NCI-H510A (cell line): ENCODE data around the gene ITK.
"Not testable (repeated sequence)": the region's sequence is repeated elsewhere in the genome, so short reads cannot be mapped to it uniquely, and the experiment has no call there.

ENCODE experiments used
- DNase-seq: peaks from one replicate; lab custom pipeline; 2025; lab: John Stamatoyannopoulos, UW

The ITK gene

GRCh38 chr5:157212307-157212706 is 31.7 kb downstream of the ITK start:
- no peak for DNase-seq

- DNase-seq: no peak
Measured at GRCh38 chr5:157213527-157214243, 33.0 kb downstream of the ITK start.

- DNase-seq: no peak
Measured at GRCh38 chr5:157214415-157214814, 33.8 kb downstream of the ITK start.

DNA sequence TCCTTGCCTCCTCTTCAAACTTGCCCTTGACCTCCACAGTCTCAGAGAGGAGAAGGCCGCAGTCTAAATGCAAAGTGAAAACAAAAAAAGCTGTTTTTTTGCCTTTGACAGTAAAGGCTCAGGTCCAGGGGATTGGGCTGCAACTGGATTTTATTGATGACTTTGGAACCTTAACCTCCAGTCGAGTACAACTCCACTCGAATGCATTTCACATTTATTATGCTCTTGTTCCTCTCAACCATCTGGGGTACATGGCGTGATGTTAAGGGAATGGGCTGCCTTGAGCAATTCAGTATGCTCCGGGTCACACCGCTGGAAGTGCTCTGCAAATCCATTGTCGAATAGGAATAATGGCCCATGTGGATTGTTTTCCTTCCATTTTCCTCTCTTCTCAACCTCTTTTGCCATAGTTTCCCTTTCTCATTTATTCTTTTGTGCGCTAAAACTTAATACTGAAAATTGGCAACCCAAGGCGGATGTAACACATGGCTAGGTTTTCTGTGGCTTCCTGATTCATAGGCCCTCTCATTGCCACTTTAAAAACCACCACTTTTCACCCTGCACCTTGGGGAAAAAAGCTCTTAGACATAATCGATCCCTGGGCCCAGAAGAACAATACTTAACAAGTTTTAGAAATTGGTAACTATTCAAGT is 34.3 kb downstream of the ITK start:
- no peak for DNase-seq

DNA sequence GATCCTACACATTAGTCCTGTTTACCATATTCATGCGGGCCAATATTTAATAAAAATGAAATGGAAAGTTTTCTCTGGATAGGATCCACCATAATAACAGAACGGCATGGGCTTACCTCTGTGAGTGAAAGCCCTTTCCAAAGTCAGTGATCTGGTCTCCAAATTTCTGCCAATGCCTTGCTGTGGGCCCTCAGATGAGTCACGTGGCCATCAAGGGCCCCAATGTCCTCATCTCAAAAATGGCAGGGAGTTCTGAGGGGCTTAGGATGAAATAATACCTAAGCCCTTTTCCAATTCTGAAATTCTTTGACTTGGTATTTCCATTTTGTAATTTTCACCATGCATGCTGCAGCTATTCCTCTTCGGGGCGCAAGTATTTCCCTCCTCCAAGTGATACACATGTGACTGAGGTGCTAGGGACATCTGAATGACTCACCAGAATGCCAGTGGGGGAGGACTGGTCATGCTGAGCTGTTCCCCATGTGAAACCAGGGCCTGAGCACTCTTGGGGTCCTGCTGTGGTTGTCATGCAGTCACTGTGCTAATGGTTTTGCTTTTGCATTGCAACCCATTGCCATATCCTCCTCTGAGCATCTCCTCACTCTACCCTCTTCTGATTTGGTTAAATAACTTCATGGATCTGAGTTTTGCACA is 35.0 kb downstream of the ITK start:
- DNase-seq: no peak

- no peak for DNase-seq
Measured at GRCh38 chr5:157216391-157217142, 35.9 kb downstream of the ITK start.

GRCh38 chr5:157217289-157218024 is 36.8 kb downstream of the ITK start:
- no peak for DNase-seq

- DNase-seq: no peak
Measured at GRCh38 chr5:157219491-157220271, 39.0 kb downstream of the ITK start.

DNA sequence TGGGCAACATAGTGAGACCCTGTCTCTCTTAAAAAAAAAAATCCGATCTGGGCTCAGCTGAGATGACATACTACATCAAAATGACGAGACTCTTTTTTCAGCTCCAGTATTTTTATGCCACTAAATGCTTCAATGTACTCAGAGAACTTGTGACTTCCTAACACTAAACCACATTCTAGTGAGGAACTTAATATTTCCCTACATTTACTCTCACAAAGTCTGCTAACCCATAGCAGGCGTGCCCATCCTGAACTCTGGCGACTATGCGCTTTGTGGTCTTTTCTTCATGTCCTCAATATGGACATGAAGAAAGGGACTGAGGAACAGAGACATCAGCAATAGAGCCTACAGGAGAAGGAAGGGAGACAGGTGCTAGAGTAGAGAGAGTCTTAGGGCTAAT is 41.3 kb downstream of the ITK start:
- DNase-seq: no peak

- no peak for DNase-seq
Measured at GRCh38 chr5:157222506-157223230, 42.0 kb downstream of the ITK start.

DNA sequence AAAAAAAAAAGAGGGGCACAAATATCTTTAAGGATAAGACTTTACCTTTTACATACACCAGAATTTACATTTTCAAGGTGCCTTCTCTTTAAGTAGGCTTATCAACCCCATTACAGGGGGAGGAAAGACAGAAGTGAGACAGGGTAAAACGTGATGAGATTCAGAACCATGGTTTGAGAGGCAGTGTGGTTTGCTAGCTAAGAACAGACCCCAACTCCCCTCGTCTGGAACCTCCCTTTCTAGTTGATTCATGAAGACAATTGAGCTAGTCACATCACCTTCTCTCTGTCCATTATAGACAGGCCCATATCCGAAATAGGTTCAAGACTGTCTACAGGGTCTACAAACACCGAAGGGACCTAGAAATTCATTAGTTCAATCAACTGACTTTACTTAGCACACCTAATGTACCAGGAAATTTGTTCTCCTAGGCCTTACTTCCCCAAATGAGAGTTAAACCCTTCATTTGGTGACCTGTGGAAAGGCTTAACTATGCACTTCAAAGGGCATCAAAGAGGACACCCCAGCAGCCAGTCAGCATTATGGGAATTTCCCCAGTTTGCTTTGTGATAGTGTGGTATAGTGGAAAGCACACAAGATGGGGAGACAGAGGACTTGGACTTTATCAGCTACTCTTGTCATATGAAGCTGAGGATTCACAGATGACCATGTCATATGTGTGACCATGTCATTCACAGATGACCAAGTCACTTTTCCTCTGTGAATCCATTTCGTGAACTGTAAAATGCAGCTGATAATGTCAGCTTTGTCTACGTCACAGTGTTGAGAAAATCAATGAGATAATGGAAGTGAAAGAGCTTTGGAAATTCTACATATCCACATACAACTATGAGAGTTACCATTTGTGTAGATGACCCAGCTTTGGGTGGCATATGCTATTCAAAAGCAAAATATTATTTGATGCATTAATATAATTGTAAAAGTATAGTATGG is 45.1 kb downstream of the ITK start:
- no peak for DNase-seq

DNA sequence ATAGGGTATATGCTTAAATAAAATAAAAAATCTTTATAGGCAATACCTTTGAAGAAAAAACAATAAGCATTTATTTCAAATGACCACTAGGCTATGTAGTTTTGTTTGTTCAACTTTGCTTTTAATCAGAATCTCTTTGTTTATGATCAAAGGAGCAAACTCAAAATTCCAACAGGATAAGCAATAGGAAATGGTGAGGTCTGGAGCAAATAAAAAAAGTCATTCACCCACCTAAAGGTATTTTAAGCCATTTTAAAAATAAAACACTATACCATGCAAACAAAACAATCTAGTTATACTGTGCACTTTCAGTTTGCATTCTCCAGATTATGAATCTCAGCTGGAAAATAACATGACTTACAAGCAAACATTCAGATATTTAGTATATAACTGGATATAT is 50.0 kb downstream of the ITK start:
- DNase-seq: no peak

DNA sequence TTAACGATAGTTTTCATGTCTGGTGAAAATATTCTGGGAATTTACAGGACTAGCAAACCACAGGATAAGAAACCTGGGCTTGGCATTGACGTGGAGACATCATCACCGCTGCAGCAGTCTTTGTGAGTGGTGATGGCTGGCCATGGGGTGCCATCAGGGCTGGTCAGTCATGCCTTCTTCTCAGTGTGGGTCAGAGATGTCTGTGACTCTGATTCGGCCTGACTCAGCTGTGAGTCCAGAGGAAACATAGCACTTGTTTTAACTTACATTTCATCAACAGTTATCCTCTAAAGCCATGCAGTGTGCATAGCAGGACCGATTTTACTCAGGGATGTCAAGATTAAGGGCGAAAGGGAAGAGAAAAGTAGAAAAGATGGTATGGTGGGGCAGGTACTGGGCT is 52.1 kb downstream of the ITK start:
- no peak for DNase-seq

GRCh38 chr5:157233515-157233914 is 52.9 kb downstream of the ITK start:
- no peak for DNase-seq

DNA sequence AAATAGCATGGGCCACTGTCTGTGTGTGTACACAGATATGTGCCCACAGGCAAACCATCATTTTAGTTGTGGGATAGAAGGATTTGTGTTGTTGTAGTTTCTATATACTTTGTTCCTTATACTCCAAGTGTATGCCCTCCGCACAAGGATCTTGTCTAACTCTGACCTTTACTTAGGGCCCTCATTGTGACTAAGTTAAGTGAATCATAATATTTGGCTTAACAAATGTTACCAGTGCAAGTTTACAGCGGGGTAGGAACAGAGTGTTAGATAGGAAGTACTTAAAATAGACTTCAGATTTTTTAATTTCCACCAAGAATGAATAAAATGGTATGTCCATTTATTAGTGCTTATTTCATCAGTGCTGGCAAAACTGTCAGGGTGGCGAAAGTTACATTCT is 55.8 kb downstream of the ITK start:
- DNase-seq: no peak

- no peak for DNase-seq
Measured at GRCh38 chr5:157241483-157241882, 60.8 kb downstream of the ITK start.

- not testable (repeated sequence) for DNase-seq
Measured at GRCh38 chr5:157244704-157245103, 64.1 kb downstream of the ITK start.

DNA sequence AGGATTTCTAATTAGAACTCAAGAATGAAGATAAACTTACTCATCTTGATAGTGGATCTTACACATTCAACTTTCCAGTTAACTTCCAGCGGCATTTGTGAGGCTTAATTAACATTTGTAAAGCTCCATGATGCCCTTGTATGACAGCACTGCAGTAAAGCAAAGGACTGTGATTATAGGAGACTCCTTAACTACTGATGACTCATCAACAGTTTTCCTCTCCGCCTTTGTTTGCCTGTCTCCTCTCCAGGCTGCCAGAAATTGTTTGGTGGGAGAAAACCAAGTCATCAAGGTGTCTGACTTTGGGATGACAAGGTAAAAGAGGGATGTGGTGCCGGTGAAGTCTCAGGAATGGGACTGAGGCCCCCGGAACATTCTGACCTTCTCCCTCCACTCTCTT is 64.8 kb downstream of the ITK start:
- no peak for DNase-seq

DNA sequence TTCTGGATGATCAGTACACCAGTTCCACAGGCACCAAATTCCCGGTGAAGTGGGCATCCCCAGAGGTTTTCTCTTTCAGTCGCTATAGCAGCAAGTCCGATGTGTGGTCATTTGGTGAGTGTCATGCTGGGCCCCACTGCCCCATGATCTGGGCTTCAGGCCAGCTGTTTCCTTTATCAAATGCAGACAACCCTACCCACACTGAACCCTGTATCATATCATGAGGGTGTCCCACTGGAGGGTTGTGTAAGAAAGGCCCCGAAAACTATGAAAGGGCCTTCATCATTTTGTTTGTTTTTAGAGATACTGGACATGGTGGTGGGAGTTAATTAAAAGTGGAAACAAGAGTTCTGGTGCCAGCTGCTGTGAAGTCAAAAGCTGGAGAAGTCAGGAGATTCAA is 65.2 kb downstream of the ITK start:
- no peak for DNase-seq
